HepG2 (cell line): ENCODE results near the gene CCDC14. TPM values are rescaled to one million over a fixed set of nuclear protein-coding genes. Genes with fewer than 3 reads are reported as not detected.
A peak's percentile ranks its signal among the peaks of the same experiment; 100 is the strongest.

Experiments
- ATAC-seq: fragments of 200-7000 bp; cut with Tn5 transposase; 3 replicates; pipeline ENCODE4 v1.9.1; 2020; ENCODE audit warnings: mild to moderate bottlenecking, moderate library complexity
- BruUV-seq: library from RNA; stranded (reverse); fragments of 400-500 nt; replicated peaks from 2 replicates; lab custom pipeline; 2021; lab: Mats Ljungman, UMichigan
- CTCF ChIA-PET: fragments of 300-600 bp; formaldehyde crosslinking; extraction: SDS; loops from one replicate; lab custom pipeline; 2021; ENCODE audit warnings: low total read pairs, inconsistent platforms, low intra/inter-chr PET ratio; lab: Yijun Ruan, JAX
- POLR2A ChIA-PET: fragments of 350-600 bp; sonication (Branson Sonifier 250); formaldehyde crosslinking; loops from one replicate; lab custom pipeline; 2020; ENCODE audit warnings: antibody characterized with exemption, inconsistent platforms; lab: Yijun Ruan, JAX
- DNase-seq: peaks from one replicate; pipeline ENCODE4 v3.0.0-alpha.2; 2015; ENCODE audit warnings: low spot score
- FAIRE-seq: peaks from 3 replicates; lab custom pipeline; 2011; peaks lifted over from hg19 to GRCh38; lab: Jason Lieb, UNC
- H2AFZ ChIP-seq: one replicate; pipeline ENCODE4 v1.6.1; 2011; ENCODE audit warnings: low read length, inconsistent platforms
- H3K27ac ChIP-seq: fragments of 300-600 bp; 3 replicates; pipeline ENCODE4 v1.8.0; 2011; ENCODE audit warnings: mixed run types, mild to moderate bottlenecking, mixed read lengths, low read length, inconsistent platforms; ENCODE audit not compliant: insufficient read depth; ENCODE audit errors: extremely low read length
- H3K27me3 ChIP-seq, 2 experiments: fragments of 200-600 bp in 1 of 2; 2 replicates in 1 of 2; 3 replicates in 1 of 2; pipeline versions ENCODE4 v1.6.0 to v1.8.0; 2011; ENCODE audit warnings: low read length in 2 of 2, mild to moderate bottlenecking in 2 of 2, moderate library complexity in 2 of 2, inconsistent platforms in 1 of 2; ENCODE audit not compliant: insufficient read depth in 2 of 2, control insufficient read depth in 1 of 2
- H3K36me3 ChIP-seq, 2 experiments: fragments of 200-600 bp in 1 of 2; replicated peaks in 1 of 2; 2 replicates in 1 of 2; 3 replicates in 1 of 2; pipeline versions ENCODE4 v1.5.1 to v1.8.0; 2011; ENCODE audit warnings: low read length in 2 of 2, inconsistent platforms in 1 of 2; ENCODE audit not compliant: insufficient read depth in 2 of 2, control insufficient read depth in 1 of 2
- H3K4me1 ChIP-seq: 2 replicates; pipeline ENCODE4 v1.5.1; 2012; ENCODE audit warnings: low read length, inconsistent platforms; ENCODE audit not compliant: insufficient read depth
- H3K4me2 ChIP-seq: 2 replicates; pipeline ENCODE4 v1.6.0; 2011; ENCODE audit warnings: low read depth, low read length, inconsistent platforms
- H3K4me3 ChIP-seq, 3 experiments: fragments of 200-600 bp in 1 of 3; sonication (generic), shearing (Covaris generic) in 1 of 3; replicated peaks in 1 of 3; 2 replicates each; pipeline ENCODE4 v1.5.1; 2011 to 2016; ENCODE audit warnings: low read length in 3 of 3, inconsistent platforms in 2 of 3, low read depth in 2 of 3, mild to moderate bottlenecking in 2 of 3, control low read depth in 1 of 3, mixed read lengths in 1 of 3; ENCODE audit not compliant: insufficient read depth in 1 of 3
- H3K79me2 ChIP-seq: one replicate; pipeline ENCODE4 v1.6.1; 2011; ENCODE audit warnings: low read length, inconsistent platforms; ENCODE audit not compliant: insufficient read depth
- H3K9ac ChIP-seq: 2 replicates; pipeline ENCODE4 v1.6.0; 2011; ENCODE audit warnings: mild to moderate bottlenecking, low read depth, low read length, inconsistent platforms; ENCODE audit not compliant: insufficient read depth
- H3K9me3 ChIP-seq: 2 replicates; pipeline ENCODE4 v1.5.1; 2012; ENCODE audit warnings: mild to moderate bottlenecking, low read length
- H4K20me1 ChIP-seq: 2 replicates; pipeline ENCODE4 v1.6.0; 2011; ENCODE audit warnings: inconsistent platforms, mild to moderate bottlenecking, low read length, moderate library complexity; ENCODE audit not compliant: insufficient read depth
- ATAD3A ChIP-seq: sonication (generic); formaldehyde crosslinking; IDR thresholded peaks from 2 replicates; pipeline ENCODE4 v1.4.0; 2020; ENCODE audit warnings: missing genetic modification reagents
- DBP ChIP-seq: sonication (generic); formaldehyde crosslinking; IDR thresholded peaks from 2 replicates; pipeline ENCODE4 v1.4.0; 2020; ENCODE audit warnings: missing genetic modification reagents; ENCODE audit errors: not compliant biosample characterization
- E2F5 ChIP-seq: sonication (generic); formaldehyde crosslinking; conservative IDR thresholded peaks from 2 replicates; pipeline ENCODE4 v1.4.0; 2020; ENCODE audit warnings: missing genetic modification reagents
- HNRNPK ChIP-seq: fragments of 200-400 bp; formaldehyde crosslinking; IDR thresholded peaks from 2 replicates; pipeline ENCODE4 v1.6.1; 2018; ENCODE audit warnings: low read length, low read depth, moderate library complexity, mild to moderate bottlenecking; ENCODE audit not compliant: poor library complexity, severe bottlenecking
- HOXD1 ChIP-seq: sonication (generic); formaldehyde crosslinking; IDR thresholded peaks from 2 replicates; pipeline ENCODE4 v1.5.0; 2020; ENCODE audit warnings: missing genetic modification reagents
- NFKB2 ChIP-seq: sonication (generic); formaldehyde crosslinking; IDR thresholded peaks from 2 replicates; pipeline ENCODE4 v1.4.0; 2020; ENCODE audit warnings: missing genetic modification reagents, borderline replicate concordance
- TOPORS ChIP-seq: sonication (generic); formaldehyde crosslinking; IDR thresholded peaks from 2 replicates; pipeline ENCODE4 v1.8.0; 2023; ENCODE audit warnings: mild to moderate bottlenecking, missing genetic modification reagents
- ZBTB7B ChIP-seq: sonication (generic); formaldehyde crosslinking; IDR thresholded peaks from 2 replicates; pipeline ENCODE4 v1.4.0; 2020; ENCODE audit warnings: missing genetic modification reagents
- ZC3H4 ChIP-seq: sonication (generic); formaldehyde crosslinking; IDR thresholded peaks from 2 replicates; pipeline ENCODE4 v1.4.0; 2020; ENCODE audit warnings: missing genetic modification reagents, borderline replicate concordance
- ZNF333 ChIP-seq: sonication (generic); formaldehyde crosslinking; IDR thresholded peaks from 2 replicates; pipeline ENCODE4 v1.4.0; 2020; ENCODE audit warnings: mild to moderate bottlenecking, missing genetic modification reagents, borderline replicate concordance
- ZNF431 ChIP-seq: sonication (generic); formaldehyde crosslinking; IDR thresholded peaks from 2 replicates; pipeline ENCODE4 v1.9.0; 2022; ENCODE audit warnings: missing genetic modification reagents, low read depth, mild to moderate bottlenecking, borderline replicate concordance
- ZNF652 ChIP-seq: IDR thresholded peaks from 2 replicates; pipeline ENCODE4 v1.6.1; 2016; ENCODE audit warnings: low read depth, borderline replicate concordance
- WGBS: methylation state at CpG from one replicate; pipeline ENCODE4 v1.1.6; 2017; ENCODE audit warnings: low lambda C conversion rate; 5-methylcytosine and 5-hydroxymethylcytosine counted together
- in situ Hi-C: cut with HindIII; loops from 2 replicates; pipeline ENCODE4 v1.10.0; 2017; ENCODE audit warnings: low pct_unique_long_range_greater_than_20kb; ENCODE audit not compliant: extremely low pct_ligation_motif_present
- intact Hi-C: fragments of 100-400 bp; cut with micrococcal nuclease; formaldehyde crosslinking; loops from one replicate; pipeline ENCODE4 v1.10.0; 2022; ENCODE audit not compliant: unreplicated experiment
- polyA plus RNA-seq, 8 experiments: library from polyadenylated mRNA; depleted of rRNA in 3 of 8; stranded (reverse) in 7 of 8; unstranded in 1 of 8; fragments of >200 nt; fragmentation: Illumina TruSeq in 4 of 8; extraction: Trizol in 4 of 8; gene quantifications; 2 replicates each; pipeline versions ENCODE4 v1.2.1 to v1.2.3, GENCODE V29; 2011 to 2016; ENCODE audit warnings: low read depth in 4 of 8, missing spikeins in 1 of 8, mixed read lengths in 1 of 8; ENCODE audit not compliant: insufficient read depth in 1 of 8
- total RNA-seq, 5 experiments: library from RNA; depleted of rRNA; stranded (reverse); fragments of >200 nt; fragmentation: Illumina TruSeq; extraction: Trizol; gene quantifications; 2 replicates each; pipeline ENCODE4 v1.2.3, GENCODE V29; 2016; ENCODE audit warnings: low read depth in 1 of 5

CCDC14 gene
- total and polyA plus RNA-seq, 2 of the 13 experiments (the other 11 are each of a cell fraction or from before 2014, with no cell fraction given) = 48.7 to 49.0 TPM

GRCh38 chr3:123883111-123883510 is 77.9 kb downstream of the CCDC14 start:
- Histone ChIP-seq H3K36me3 (no peaks in the 10 kb centered on the region), H4K20me1 (no peaks in the 10 kb centered on the region), H3K27ac (no peak overlapping the region), H2AFZ (no peak overlapping the region)
- TF ChIP-seq DBP (CRISPR knock-in tag) (no peak), ZNF431 (no peak), ZNF333 (CRISPR knock-in tag) (no peak), NFKB2 (no peak), HOXD1 (CRISPR knock-in tag) (no peak), ZC3H4 (CRISPR knock-in tag) (no peak), HNRNPK (no peak), E2F5 (CRISPR knock-in tag) (no peak), TOPORS (CRISPR knock-in tag) (no peak), ZBTB7B (CRISPR knock-in tag) (no peak), ATAD3A (no peak), ZNF652 (CRISPR knock-in tag) (no peak)
- TF ChIP-seq, all 625 proteins: peak for 0
- H3K4me1 ChIP-seq = peaks cover 10% of the 10 kb centered on the region
- in situ Hi-C loops = no loop called here
- DNase-seq (no peak), FAIRE-seq (no peak), ATAC-seq (no peak)
- H3K9me3 ChIP-seq = no peaks in the 10 kb centered on the region
- H3K27me3 ChIP-seq = peaks cover 0 to 25% of the 10 kb centered on the region in 2 experiments; a peak in 2 of 5 replicates
- no peak overlapping the region for H3K9ac ChIP-seq
- 95% methylated on average over 2 of the region's 4 CpGs for WGBS
- ChIA-PET POLR2A (no interaction called here), CTCF (no interaction called here)
- H3K4me3 ChIP-seq = no peak overlapping the region
- H3K79me2 ChIP-seq = no peaks in the 10 kb centered on the region
- intact Hi-C loops = no loop called here
- H3K4me2 ChIP-seq = peak overlapping the region; percentile 80
- no TSS peak for BruUV-seq
